Measurements from ENCODE around the gene EIF4A2. TPM values are rescaled to one million over a fixed set of nuclear protein-coding genes. Genes with fewer than 3 reads are reported as not detected.

The EIF4A2 gene
- total and polyA plus RNA-seq, 9 of the 15 experiments (the other 6 are each of a cell fraction or from before 2014, with no cell fraction given): 307 to 754 (median 435) TPM

GRCh38 chr3:186783731-186784515 is 546 bp downstream of the EIF4A2 start (continued):
- TF ChIP-seq JUN (IDR thresholded peaks at IDR 0.05; ENCODE audit: borderline replicate concordance, low read depth, low read length) (no peak), JUN (CRISPR knock-in tag; IDR thresholded peaks at IDR 0.05; ENCODE audit: borderline replicate concordance) (0 out of 2 replicates have a peak, but pooled peaks have one; percentile 54), SAP30 (IDR thresholded peaks at IDR 0.05; ENCODE audit: borderline replicate concordance, insufficient read depth, low read depth, low read length, poor library complexity, severe bottlenecking) (peak; percentile 20), ETV5 (CRISPR knock-in tag; IDR thresholded peaks at IDR 0.05; ENCODE audit: low read depth) (no peak), CCNT2 (IDR thresholded peaks at IDR 0.05; ENCODE audit: borderline replicate concordance, extremely low read depth, insufficient read length, low read depth, low read length) (peak; percentile 74), ZNF511 (CRISPR knock-in tag; IDR thresholded peaks at IDR 0.05) (no peak; the same call in none of the 2 replicates), AFF4 (CRISPR knock-in tag; IDR thresholded peaks at IDR 0.05) (peak; percentile 97; the same call in 1 of the 2 replicates), ZNF311 (CRISPR knock-in tag; IDR thresholded peaks at IDR 0.05) (no peak), YY1 (IDR thresholded peaks at IDR 0.05; ENCODE audit: borderline replicate concordance in 1 of 3, control insufficient read depth in 1 of 3, extremely low read depth in 1 of 3, insufficient read depth in 3 of 3, insufficient read length in 1 of 3, insufficient replicate concordance in 2 of 3, low read depth in 1 of 3, low read length in 2 of 3) (peak; percentile 52 to 89 (median 61)), LEF1 (IDR thresholded peaks at IDR 0.05) (no peak), PHB (CRISPR knock-in tag; IDR thresholded peaks at IDR 0.05) (peak; percentile 51; the same call in 1 of the 2 replicates), FOXP4 (CRISPR knock-in tag; IDR thresholded peaks at IDR 0.05; ENCODE audit: borderline replicate concordance) (peak; percentile 91), ZFX (CRISPR knock-in tag; IDR thresholded peaks at IDR 0.05) (peak; percentile 83)

Measured in K562 (cell line).